22Rv1 (cell line): ENCODE measurements around the gene UNC5B.

ENCODE experiments used
- H3K27ac ChIP-seq: fragments of 450-650 bp; 2 replicates; pipeline ENCODE4 v1.5.1; 2017
- CTCF ChIP-seq: fragments of 450-650 bp; IDR thresholded peaks from 2 replicates; pipeline ENCODE4 v1.5.1; 2017; ENCODE audit warnings: mild to moderate bottlenecking
- ZFX ChIP-seq: fragments of 450-650 bp; IDR thresholded peaks from 2 replicates; pipeline ENCODE4 v1.6.1; 2017; ENCODE audit warnings: antibody characterized with exemption, borderline replicate concordance

The UNC5B gene

GRCh38 chr10:71207578-71207977 lies 4.8 kb upstream of the UNC5B start:
- H3K27ac ChIP-seq = no peak overlapping the region

GRCh38 chr10:71209352-71209715 lies 3.0 kb upstream of the UNC5B start:
- TF ChIP-seq ZFX (no peak), CTCF (peak; percentile 74)
- no peak overlapping the region for H3K27ac ChIP-seq

More at GRCh38 chr10:71207578-71207977, 4.8 kb upstream of the UNC5B start:
- TF ChIP-seq CTCF (no peak), ZFX (no peak)

GRCh38 chr10:71209731-71210541 lies 2.4 kb upstream of the UNC5B start:
- TF ChIP-seq ZFX = no peak
- TF ChIP-seq CTCF = no peak
- no peak overlapping the region for H3K27ac ChIP-seq

GRCh38 chr10:71210542-71210871 lies 1.9 kb upstream of the UNC5B start:
- H3K27ac ChIP-seq = no peak overlapping the region
- no peak for TF ChIP-seq CTCF
- TF ChIP-seq ZFX = no peak

GRCh38 chr10:71211053-71211452 lies 1.3 kb upstream of the UNC5B start:
- H3K27ac ChIP-seq = no peak overlapping the region
- TF ChIP-seq ZFX (no peak), CTCF (no peak)

- H3K27ac ChIP-seq = no peak overlapping the region
- TF ChIP-seq ZFX (no peak), CTCF (no peak)
Measured at GRCh38 chr10:71211775-71212317, 524 bp upstream of the UNC5B start.

GRCh38 chr10:71213127-71213621 lies 804 bp downstream of the UNC5B start:
- TF ChIP-seq ZFX = no peak
- no peak for TF ChIP-seq CTCF
- peak overlapping the region; percentile 52 for H3K27ac ChIP-seq
